Naive thymus-derived CD4-positive, alpha-beta T cell (primary cell): ENCODE results near the gene ATP11A. TPM values are rescaled to one million over a fixed set of nuclear protein-coding genes. Genes with fewer than 3 reads are reported as not detected.

Experiments used
- ATAC-seq: fragments of 150-1000 bp; cut with Tn5 transposase; 2 replicates; pipeline ENCODE4 v1.10.0; 2021; ENCODE audit warnings: mild to moderate bottlenecking, moderate library complexity
- CTCF ChIA-PET: fragments of 350-600 bp; sonication (Branson Sonifier 250); formaldehyde crosslinking; loops from one replicate; lab custom pipeline; 2021; ENCODE audit warnings: antibody characterized with exemption; lab: Charles Lee
- POLR2A ChIA-PET: fragments of 350-600 bp; sonication (Branson Sonifier 250); formaldehyde crosslinking; loops from one replicate; lab custom pipeline; 2021; ENCODE audit warnings: antibody characterized with exemption, inconsistent platforms; lab: Charles Lee
- DNase-seq, 9 donors: peaks; one replicate each; pipeline versions ENCODE4 v3.0.0 to v3.0.0-alpha.2; 2020 to 2022; ENCODE audit warnings: mixed read lengths in 1 of 9
- H3K27ac ChIP-seq: one replicate; pipeline ENCODE4 v1.7.0; 2013; ENCODE audit warnings: mild to moderate bottlenecking, low read depth, low read length, moderate library complexity
- H3K27me3 ChIP-seq, 2 donors: one replicate each; pipeline ENCODE4 v1.7.0; 2013; ENCODE audit warnings: low read length in 2 of 2, mild to moderate bottlenecking in 2 of 2, moderate library complexity in 2 of 2; ENCODE audit not compliant: control insufficient read depth in 2 of 2, insufficient read depth in 2 of 2
- H3K36me3 ChIP-seq, 3 experiments: 1 replicate in 2 of 3; 2 replicates in 1 of 3; pipeline ENCODE4 v1.7.0; 2013; ENCODE audit warnings: low read length in 3 of 3, mild to moderate bottlenecking in 3 of 3, moderate library complexity in 1 of 3; ENCODE audit not compliant: insufficient read depth in 3 of 3, control insufficient read depth in 2 of 3
- H3K4me1 ChIP-seq, 2 donors: one replicate each; pipeline ENCODE4 v1.7.0; 2013; ENCODE audit warnings: low read length in 2 of 2, mild to moderate bottlenecking in 2 of 2, moderate library complexity in 1 of 2; ENCODE audit not compliant: control insufficient read depth in 2 of 2, insufficient read depth in 2 of 2
- H3K4me3 ChIP-seq: 2 replicates; pipeline ENCODE4 v1.7.0; 2013; ENCODE audit warnings: mild to moderate bottlenecking, low read length
- H3K9me3 ChIP-seq, 3 experiments: 1 replicate in 2 of 3; 2 replicates in 1 of 3; pipeline ENCODE4 v1.7.0; 2013; ENCODE audit warnings: low read length in 3 of 3; ENCODE audit not compliant: control insufficient read depth in 2 of 3
- H3K27ac Mint-ChIP-seq, 9 donors: one replicate each; pipeline ENCODE4 v1.8.0; 2020 to 2022; ENCODE audit warnings: mixed read lengths in 9 of 9, mild to moderate bottlenecking in 8 of 9, moderate library complexity in 5 of 9, inconsistent platforms in 2 of 9
- H3K27me3 Mint-ChIP-seq, 5 donors: one replicate each; pipeline ENCODE4 v1.8.0; 2021 to 2022; ENCODE audit warnings: mixed read lengths in 5 of 5, mild to moderate bottlenecking in 1 of 5
- H3K36me3 Mint-ChIP-seq, 5 donors: one replicate each; pipeline ENCODE4 v1.8.0; 2020 to 2022; ENCODE audit warnings: mixed read lengths in 5 of 5, mild to moderate bottlenecking in 3 of 5, inconsistent platforms in 1 of 5
- H3K4me1 Mint-ChIP-seq, 7 donors: one replicate each; pipeline ENCODE4 v1.8.0; 2020 to 2022; ENCODE audit warnings: mixed read lengths in 7 of 7, mild to moderate bottlenecking in 3 of 7, inconsistent platforms in 1 of 7
- H3K4me3 Mint-ChIP-seq, 10 donors: one replicate each; pipeline ENCODE4 v1.8.0; 2020 to 2022; ENCODE audit warnings: mild to moderate bottlenecking in 10 of 10, mixed read lengths in 10 of 10, moderate library complexity in 6 of 10, inconsistent platforms in 2 of 10
- H3K9me3 Mint-ChIP-seq, 11 donors: one replicate each; pipeline ENCODE4 v1.8.0; 2020 to 2022; ENCODE audit warnings: mixed read lengths in 11 of 11, mild to moderate bottlenecking in 4 of 11, inconsistent platforms in 1 of 11, moderate library complexity in 1 of 11
- intact Hi-C, 2 donors: fragments of 100-400 bp; cut with micrococcal nuclease; formaldehyde crosslinking; loops; one replicate each; pipeline ENCODE4 v1.15.1; 2023
- polyA plus RNA-seq, 2 donors: library from polyadenylated mRNA; unstranded; fragments of 300-500 nt; fragmentation: Illumina TruSeq; gene quantifications; one replicate each; pipeline ENCODE4 v1.2.3, GENCODE V29; 2021
- total RNA-seq, 6 experiments: library from RNA in 5 of 6; stranded (reverse) in 5 of 6; gene quantifications; 1 replicate in 5 of 6; 2 replicates in 1 of 6; pipeline ENCODE4 v1.2.3 and lab custom pipeline; 2021 to 2026

The ATP11A gene
- total and polyA plus RNA-seq, 7 experiments from 2014 or later, result 4.3 to 111 (median 58.5) TPM

- Histone ChIP-seq H3K27me3 (no peaks in the 10 kb centered on the region), H3K4me1 (peaks cover 0 to 16% of the 10 kb centered on the region in 2 donors), H3K9me3 (no peaks in the 10 kb centered on the region), H3K27ac (no peak overlapping the region), H3K36me3 (no peaks in the 10 kb centered on the region), H3K4me3 (no peak overlapping the region)
- no peak for DNase-seq
- Mint-ChIP-seq H3K27ac (no peak overlapping the region), H3K4me1 (peaks cover 18 to 48% (median 39%) of the 10 kb centered on the region in 7 donors), H3K36me3 (peaks cover 0 to 14% (median 0%) of the 10 kb centered on the region in 5 donors), H3K4me3 (no peak overlapping the region), H3K9me3 (no peaks in the 10 kb centered on the region), H3K27me3 (no peaks in the 10 kb centered on the region)
- ChIA-PET CTCF (no interaction called here), POLR2A (no interaction called here)
- no peak for ATAC-seq
- intact Hi-C loops, result no loop called here
Observed at GRCh38 chr13:112756081-112756480, 66.2 kb downstream of the ATP11A start.

DNA sequence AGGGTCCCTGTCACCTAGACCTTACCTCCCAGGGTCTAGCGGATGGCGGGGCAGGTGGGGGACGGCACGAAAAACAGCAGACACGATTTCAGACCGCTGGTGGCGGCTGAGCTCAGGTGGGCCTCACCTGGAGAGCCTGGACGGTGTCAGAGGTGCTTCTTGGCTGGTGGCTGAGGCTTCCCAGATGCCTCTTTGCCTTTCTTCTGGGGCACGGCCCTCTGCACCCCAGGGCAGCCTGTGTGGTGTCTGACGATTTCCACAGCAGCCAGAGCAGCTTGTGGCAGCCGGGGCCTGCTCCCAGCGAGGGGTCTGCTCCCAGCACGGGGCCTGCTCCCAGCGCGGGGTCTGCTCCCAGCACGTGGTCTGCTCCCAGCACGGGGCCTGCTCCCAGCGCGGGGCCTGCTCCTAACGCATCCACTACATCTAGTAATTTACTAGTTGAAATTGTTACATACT is 66.7 kb downstream of the ATP11A start:
- H3K27ac Mint-ChIP-seq, result no peak overlapping the region
- intact Hi-C loops, result no loop called here

DNA sequence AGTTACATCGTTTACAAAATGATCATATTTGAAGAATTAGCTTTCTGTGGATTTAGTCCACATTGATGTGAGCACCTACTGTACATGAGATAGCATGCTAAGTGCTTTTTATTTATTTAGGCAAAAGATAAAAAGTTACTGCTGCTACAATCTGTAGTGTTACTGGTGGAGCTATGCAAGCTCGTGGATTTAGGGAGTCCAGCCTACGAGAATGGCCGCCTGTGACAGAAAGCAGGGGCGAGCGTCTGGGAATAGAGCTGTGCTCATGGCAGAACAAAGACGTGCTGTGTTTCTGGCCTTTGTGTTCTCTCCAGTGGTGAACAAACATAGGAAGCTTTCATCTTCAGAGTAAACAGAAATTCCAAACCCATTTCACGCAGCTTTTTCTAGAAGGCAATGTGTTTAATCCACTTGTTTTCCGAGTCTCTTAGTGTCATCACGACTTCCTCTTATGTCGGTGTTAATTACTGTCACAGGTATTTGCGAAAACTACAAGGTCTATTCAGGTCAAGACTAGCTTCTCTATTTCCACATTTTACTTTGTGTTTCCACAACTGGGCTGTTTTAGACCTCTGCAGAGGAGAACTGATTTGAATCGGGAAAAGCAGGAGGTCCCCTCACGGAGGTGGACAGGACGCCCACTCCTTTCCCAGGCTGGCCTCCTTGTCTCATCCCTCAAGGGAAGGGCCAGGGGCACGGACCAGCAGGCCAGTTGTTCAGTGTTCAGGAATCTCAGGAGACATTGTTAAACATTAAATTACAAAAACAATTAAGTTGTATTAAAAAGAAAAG is 67.3 kb downstream of the ATP11A start:
- H3K27me3 Mint-ChIP-seq, result no peaks in the 10 kb centered on the region
- no peak for DNase-seq

More for the DNA sequence above, 66.7 kb downstream of the ATP11A start:
- Histone ChIP-seq H3K27ac (no peak overlapping the region), H3K36me3 (no peaks in the 10 kb centered on the region), H3K27me3 (no peaks in the 10 kb centered on the region), H3K4me3 (no peak overlapping the region), H3K9me3 (no peaks in the 10 kb centered on the region), H3K4me1 (peaks cover 0 to 16% of the 10 kb centered on the region in 2 donors)
- ChIA-PET POLR2A (no interaction called here), CTCF (no interaction called here)
- Mint-ChIP-seq H3K27me3 (no peaks in the 10 kb centered on the region), H3K36me3 (peaks cover 0 to 14% (median 0%) of the 10 kb centered on the region in 5 donors), H3K4me1 (peaks cover 18 to 48% (median 36%) of the 10 kb centered on the region in 7 donors), H3K4me3 (no peak overlapping the region), H3K9me3 (no peaks in the 10 kb centered on the region)
- ATAC-seq, result no peak
- no peak for DNase-seq

GRCh38 chr13:112757759-112758086 is 67.9 kb downstream of the ATP11A start:
- Mint-ChIP-seq H3K36me3 (peaks cover 0 to 14% (median 0%) of the 10 kb centered on the region in 5 donors), H3K9me3 (no peaks in the 10 kb centered on the region), H3K27me3 (no peaks in the 10 kb centered on the region), H3K27ac (peak overlapping the region in 2 of 9 donors; percentile 24 to 47), H3K4me3 (peak overlapping the region in 1 of 10 donors; percentile 21), H3K4me1 (peaks cover 14 to 38% (median 26%) of the 10 kb centered on the region in 7 donors)
- no peaks in the 10 kb centered on the region for H3K27me3 ChIP-seq
- H3K9me3 ChIP-seq, result no peaks in the 10 kb centered on the region
- no peaks in the 10 kb centered on the region for H3K36me3 ChIP-seq
- ATAC-seq (no peak), DNase-seq (no peak)
- ChIA-PET POLR2A (no interaction called here), CTCF (no interaction called here)
- peaks cover 0 to 14% of the 10 kb centered on the region in 2 donors for H3K4me1 ChIP-seq
- no peak overlapping the region for H3K27ac ChIP-seq
- intact Hi-C loops, result no loop called here
- no peak overlapping the region for H3K4me3 ChIP-seq

More for the DNA sequence above, 67.3 kb downstream of the ATP11A start:
- peak overlapping the region in 1 of 10 donors; percentile 21 for H3K4me3 Mint-ChIP-seq
- ChIA-PET CTCF (no interaction called here), POLR2A (no interaction called here)
- H3K36me3 Mint-ChIP-seq, result peaks cover 0 to 14% (median 0%) of the 10 kb centered on the region in 5 donors
- Histone ChIP-seq H3K36me3 (no peaks in the 10 kb centered on the region), H3K4me3 (no peak overlapping the region), H3K9me3 (no peaks in the 10 kb centered on the region), H3K4me1 (peaks cover 0 to 16% of the 10 kb centered on the region in 2 donors), H3K27me3 (no peaks in the 10 kb centered on the region), H3K27ac (no peak overlapping the region)
- H3K4me1 Mint-ChIP-seq, result peaks cover 15 to 44% (median 30%) of the 10 kb centered on the region in 7 donors
- ATAC-seq, result no peak
- intact Hi-C loops, result no loop called here
- H3K27ac Mint-ChIP-seq, result peak overlapping the region in 1 of 9 donors; percentile 24
- H3K9me3 Mint-ChIP-seq, result no peaks in the 10 kb centered on the region

DNA sequence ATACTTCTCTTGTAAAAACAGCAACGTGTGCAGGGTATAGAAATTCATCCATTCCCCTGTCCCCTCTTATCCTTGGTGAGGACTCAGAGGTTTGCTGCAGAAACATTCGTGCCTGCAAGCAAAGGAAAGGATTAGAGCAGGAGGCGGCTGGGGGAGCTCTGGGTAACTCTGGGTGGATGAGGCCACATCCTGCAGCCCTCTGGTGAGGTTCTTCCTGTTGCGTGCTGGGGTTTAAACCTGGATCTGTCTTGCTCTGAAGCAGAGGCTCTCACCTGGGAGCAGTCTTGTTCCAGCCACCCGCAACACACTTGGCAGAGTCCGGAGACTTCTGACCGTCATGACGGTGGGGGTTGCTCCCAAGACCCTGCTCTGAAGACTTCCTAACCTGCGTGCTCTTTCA is 69.2 kb downstream of the ATP11A start:
- no peak for DNase-seq
- POLR2A ChIA-PET, result no interaction called here
- Histone ChIP-seq H3K9me3 (no peaks in the 10 kb centered on the region), H3K27ac (no peak overlapping the region), H3K4me1 (peaks cover 0 to under 1% of the 10 kb centered on the region in 2 donors), H3K36me3 (no peaks in the 10 kb centered on the region), H3K4me3 (no peak overlapping the region), H3K27me3 (no peaks in the 10 kb centered on the region)
- intact Hi-C loops, result no loop called here
- CTCF ChIA-PET, result no interaction called here
- H3K4me3 Mint-ChIP-seq, result peak overlapping the region in 2 of 10 donors; percentile 11 to 60
- H3K27me3 Mint-ChIP-seq, result no peaks in the 10 kb centered on the region
- H3K36me3 Mint-ChIP-seq, result peaks cover 0 to 23% (median 0%) of the 10 kb centered on the region in 5 donors
- ATAC-seq, result no peak
- peak overlapping the region in 2 of 9 donors; percentile 4 to 74 for H3K27ac Mint-ChIP-seq
- H3K4me1 Mint-ChIP-seq, result peaks cover 6 to 25% (median 24%) of the 10 kb centered on the region in 7 donors
- H3K9me3 Mint-ChIP-seq, result no peaks in the 10 kb centered on the region

- H3K27ac Mint-ChIP-seq, result peak overlapping the region in 1 of 9 donors; percentile 74
- no peak overlapping the region for H3K4me3 Mint-ChIP-seq
- ATAC-seq (no peak), DNase-seq (no peak)
- H3K27me3 ChIP-seq, result no peaks in the 10 kb centered on the region
- no peaks in the 10 kb centered on the region for H3K9me3 ChIP-seq
- ChIA-PET POLR2A (no interaction called here), CTCF (no interaction called here)
- intact Hi-C loops, result no loop called here
- H3K27me3 Mint-ChIP-seq, result no peaks in the 10 kb centered on the region
- peaks cover 0 to 23% (median 0%) of the 10 kb centered on the region in 5 donors for H3K36me3 Mint-ChIP-seq
- H3K36me3 ChIP-seq, result no peaks in the 10 kb centered on the region
- no peaks in the 10 kb centered on the region for H3K9me3 Mint-ChIP-seq
- no peak overlapping the region for H3K4me3 ChIP-seq
- no peaks in the 10 kb centered on the region for H3K4me1 ChIP-seq
- H3K4me1 Mint-ChIP-seq, result peaks cover 6 to 24% (median 20%) of the 10 kb centered on the region in 7 donors
- H3K27ac ChIP-seq, result no peak overlapping the region
Observed at GRCh38 chr13:112759827-112760226, 70.0 kb downstream of the ATP11A start.
